Measurements from ENCODE around the gene NPTN.
"Not testable (repeated sequence)": the region's sequence is repeated elsewhere in the genome, so short reads cannot be mapped to it uniquely, and the experiment has no call there.

NPTN gene

GRCh38 chr15:73570355-73571032 lies 62.7 kb downstream of the NPTN start:
- no peak for DNase-seq (ENCODE audit: low read depth)

DNA sequence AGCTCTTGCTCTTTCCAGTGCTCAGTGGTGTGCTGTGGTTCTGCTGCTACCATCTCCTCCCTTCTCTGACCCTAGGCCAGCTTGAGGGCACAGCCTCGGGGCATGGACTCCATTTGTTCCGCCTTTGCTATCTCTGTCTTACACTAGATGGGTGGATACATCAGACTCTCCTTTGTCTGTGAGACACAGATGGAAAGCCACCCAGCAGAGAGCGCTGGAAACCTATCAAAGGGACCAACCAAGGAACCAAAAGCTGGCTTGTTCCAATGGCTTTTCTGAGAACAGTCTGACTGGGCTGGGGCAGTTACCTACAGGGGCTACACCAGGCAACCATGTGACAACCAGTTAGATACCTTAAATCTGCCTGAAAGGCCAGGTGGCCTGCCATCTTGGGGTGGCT lies 63.8 kb downstream of the NPTN start:
- no peak for DNase-seq (ENCODE audit: low read depth)

DNA sequence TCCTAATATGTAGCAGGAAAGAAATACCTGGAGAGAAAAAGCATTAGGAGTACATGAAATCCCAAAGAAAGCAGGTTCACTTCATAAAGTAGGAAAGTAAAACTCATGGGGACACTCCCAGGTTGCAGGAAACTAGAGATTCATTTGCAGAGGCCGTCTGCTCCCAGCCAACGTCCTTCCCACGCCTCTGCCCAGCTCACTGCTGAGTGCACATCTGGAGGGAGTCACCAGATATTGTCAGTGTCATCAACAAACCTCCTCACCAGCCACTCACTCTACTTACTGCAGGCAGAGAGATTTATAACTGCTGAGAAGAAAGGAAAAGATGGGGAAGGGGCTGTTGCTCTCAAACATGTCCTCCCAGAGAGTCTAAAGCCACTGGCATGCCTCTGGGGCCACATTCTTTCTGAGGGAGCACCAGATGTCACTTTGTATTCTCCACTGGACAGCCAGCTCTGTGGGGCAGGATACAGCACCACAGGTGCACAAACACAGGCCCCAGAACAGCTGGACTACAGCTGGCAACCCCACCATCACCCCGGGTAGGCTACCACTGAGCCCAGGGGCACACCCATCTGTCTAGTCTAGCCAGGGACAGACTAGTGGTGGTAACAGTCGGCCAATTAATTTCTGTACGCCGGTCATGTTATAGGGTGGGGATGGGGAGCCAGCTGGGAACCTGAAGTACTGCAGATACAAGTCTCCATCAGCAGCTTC lies 64.5 kb downstream of the NPTN start:
- DNase-seq (ENCODE audit: low read depth), result no peak

DNA sequence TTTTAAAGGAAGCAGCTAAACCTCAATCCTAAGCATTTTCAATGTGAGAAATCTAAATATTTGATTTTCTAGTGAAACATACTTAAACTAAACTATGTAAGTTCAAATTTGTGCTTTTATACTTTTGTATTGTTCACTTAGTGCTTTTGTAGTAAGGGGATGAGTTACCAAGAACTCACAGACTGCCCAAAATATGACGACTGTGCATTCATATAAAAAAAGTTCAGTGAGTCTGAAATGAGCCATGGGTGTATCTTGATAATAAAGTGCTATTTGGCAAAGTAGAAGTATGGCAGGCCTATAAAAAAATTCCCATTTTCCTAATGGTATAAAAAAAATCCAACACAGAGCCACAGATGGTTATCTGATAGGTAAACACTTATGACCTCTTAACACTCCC lies 66.2 kb downstream of the NPTN start:
- no peak for DNase-seq (ENCODE audit: low read depth)

GRCh38 chr15:73564255-73564654 lies 68.9 kb downstream of the NPTN start:
- no peak for DNase-seq (ENCODE audit: low read depth)

- DNase-seq (ENCODE audit: low read depth), result no peak
These were observed 72.6 kb downstream of the NPTN start for GRCh38 chr15:73560501-73561117.

DNA sequence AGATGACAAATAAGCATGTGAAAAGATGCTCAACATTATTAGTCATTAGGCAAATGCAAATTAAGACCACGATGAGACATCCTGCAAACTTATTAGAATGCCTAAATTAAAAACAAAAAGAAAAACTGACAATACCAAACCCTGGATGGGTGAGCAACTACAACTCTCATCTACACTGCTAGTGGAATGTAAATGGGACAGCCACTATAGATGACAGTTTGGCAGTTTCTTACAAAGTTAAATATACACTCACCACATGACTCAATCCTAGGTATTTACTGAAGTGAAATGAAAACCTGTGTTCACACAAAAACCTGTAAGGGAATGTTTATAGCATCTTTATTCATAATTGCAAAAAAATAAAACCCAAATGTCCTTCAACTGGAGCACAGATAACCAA lies 74.7 kb downstream of the NPTN start:
- no peak for DNase-seq (ENCODE audit: low read depth)

GRCh38 chr15:73555080-73555479 lies 78.1 kb downstream of the NPTN start:
- no peak for DNase-seq (ENCODE audit: low read depth)

GRCh38 chr15:73550190-73550589 lies 83.0 kb downstream of the NPTN start:
- no peak for DNase-seq (ENCODE audit: low read depth)

DNA sequence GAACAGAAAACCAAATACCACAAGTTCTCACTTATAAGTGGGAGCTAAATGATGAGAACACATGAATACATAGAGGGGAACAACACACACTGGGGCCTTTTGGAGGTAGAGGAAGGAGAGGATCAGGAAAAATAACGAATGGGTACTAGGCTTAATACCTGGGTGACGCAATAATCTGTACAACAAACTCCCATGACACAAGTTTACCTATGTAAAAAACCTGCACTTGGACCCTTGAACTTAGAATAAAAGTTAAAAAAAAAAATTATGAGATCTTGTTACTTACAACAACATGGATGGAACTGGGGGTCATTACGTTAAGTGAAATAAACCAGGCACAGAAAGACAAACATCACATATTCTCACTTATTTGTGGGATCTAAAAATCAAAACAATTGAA lies 84.3 kb downstream of the NPTN start:
- DNase-seq (ENCODE audit: low read depth), result not testable (repeated sequence)

GRCh38 chr15:73541479-73541878 lies 91.7 kb downstream of the NPTN start:
- no peak for DNase-seq (ENCODE audit: low read depth)

- no peak for DNase-seq (ENCODE audit: low read depth)
These were observed 93.0 kb downstream of the NPTN start for GRCh38 chr15:73540161-73540560.

- DNase-seq (ENCODE audit: low read depth), result no peak
These were observed 93.7 kb downstream of the NPTN start for GRCh38 chr15:73539212-73540128.

GRCh38 chr15:73538563-73539211 lies 94.5 kb downstream of the NPTN start:
- DNase-seq (ENCODE audit: low read depth), result no peak

GRCh38 chr15:73538123-73538522 lies 95.1 kb downstream of the NPTN start:
- DNase-seq (ENCODE audit: low read depth), result no peak

- no peak for DNase-seq (ENCODE audit: low read depth)
These were observed 102.5 kb downstream of the NPTN start for GRCh38 chr15:73530649-73531048.

DNA sequence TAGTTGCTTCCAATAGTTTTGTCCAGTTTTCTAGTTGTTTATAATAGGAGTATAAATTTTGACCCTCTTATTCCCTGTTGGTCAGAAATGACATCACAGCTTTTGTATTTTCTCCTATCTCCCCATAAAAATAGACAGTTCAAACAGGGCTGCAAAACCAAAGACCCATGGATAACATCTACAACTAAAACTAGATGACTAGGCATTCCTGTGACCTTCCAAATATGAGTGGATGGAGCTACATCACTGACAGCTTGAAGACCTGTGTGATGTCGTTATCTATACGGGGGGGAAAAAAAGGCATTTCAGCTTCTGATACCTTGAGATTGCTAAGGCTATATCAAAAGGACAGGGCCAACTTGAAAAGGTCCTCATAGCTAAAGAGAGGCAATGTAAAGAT lies 105.6 kb downstream of the NPTN start:
- DNase-seq (ENCODE audit: low read depth), result no peak

DNA sequence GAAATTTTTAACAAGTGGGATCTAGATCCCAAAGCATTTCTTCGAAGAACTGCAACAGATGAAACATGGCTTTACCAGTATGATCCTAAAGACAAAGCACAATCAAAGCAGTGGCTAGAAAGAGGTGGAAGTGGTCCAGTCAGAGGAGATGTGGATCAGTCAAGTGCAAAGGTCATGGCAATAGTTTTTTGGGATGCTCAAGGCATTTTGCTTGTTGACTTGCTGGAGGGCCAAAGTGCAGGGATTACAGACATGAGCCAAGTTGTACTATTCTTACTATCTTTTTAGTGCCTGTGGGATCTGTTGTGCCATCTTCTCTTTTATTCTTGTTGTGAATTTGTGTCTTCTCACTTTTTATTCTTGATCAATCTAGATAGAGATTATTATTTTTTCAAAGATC lies 108.3 kb downstream of the NPTN start:
- DNase-seq (ENCODE audit: low read depth), result no peak

DNA sequence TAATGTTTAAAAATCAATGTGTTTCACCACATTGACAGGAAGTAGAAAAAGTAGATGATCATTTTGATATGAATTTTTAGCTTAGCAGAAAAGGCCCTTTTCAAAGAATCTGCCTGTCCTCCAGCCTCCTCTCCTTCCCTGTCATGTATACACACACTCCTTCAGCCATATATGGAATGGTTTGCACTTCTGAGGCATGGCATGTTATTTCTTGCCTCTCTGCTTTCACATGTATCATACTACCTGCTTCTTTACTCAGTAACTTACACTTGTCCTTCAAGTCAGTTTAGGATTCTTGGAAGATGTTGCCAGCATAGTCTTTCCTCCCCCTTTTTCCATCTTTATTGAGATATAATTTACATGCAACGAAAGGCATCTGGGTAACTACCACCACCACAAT lies 111.2 kb downstream of the NPTN start:
- DNase-seq (ENCODE audit: low read depth), result no peak

DNA sequence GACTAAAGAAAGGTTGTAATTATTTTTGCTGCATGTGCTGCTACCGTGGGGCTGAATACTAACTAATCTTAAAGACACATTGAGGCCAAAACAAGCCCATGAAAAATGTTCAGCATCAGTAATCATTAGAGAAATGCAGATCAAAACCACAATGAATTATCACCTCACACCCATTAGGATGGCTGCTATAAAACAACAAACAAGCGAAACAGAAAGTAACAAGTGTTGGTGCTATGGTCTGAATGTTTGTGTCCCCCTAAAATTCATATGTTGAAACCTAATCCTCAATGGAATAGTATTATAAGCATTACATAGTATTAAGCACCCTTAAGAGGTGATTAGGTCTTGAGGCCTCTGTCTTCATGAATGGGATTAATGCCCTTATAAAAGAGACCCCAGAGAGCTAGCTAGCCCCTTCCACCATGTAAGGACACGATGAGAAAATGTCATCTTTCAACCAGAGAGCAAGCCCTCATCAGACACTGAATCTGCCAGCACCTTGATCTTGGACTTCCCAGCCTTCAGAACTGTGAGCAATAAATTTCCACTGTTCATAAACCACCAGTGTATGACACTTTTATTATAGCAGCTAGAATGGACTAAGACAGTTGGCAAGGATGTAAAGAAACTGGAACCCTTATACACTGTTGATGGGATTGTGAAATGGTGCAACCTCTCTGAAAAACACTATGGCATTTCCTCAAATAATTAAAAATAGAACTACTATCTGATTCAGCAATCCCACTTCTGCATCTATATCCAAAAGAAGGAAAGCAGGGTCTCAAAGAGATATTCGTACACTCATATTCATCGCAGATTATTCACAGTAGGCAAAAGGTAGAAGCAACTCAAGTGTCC lies 114.1 kb downstream of the NPTN start:
- DNase-seq (ENCODE audit: low read depth), result no peak
